Astrocyte (in vitro differentiated cells and primary cell): ENCODE results near the gene KCNK15. TPM values are rescaled to one million over a fixed set of nuclear protein-coding genes. Genes with fewer than 3 reads are reported as not detected.

Experiments used
- DNase-seq: peaks from one replicate; pipeline ENCODE4 v3.0.0-alpha.2; 2010; ENCODE audit warnings: low read depth
- FAIRE-seq: peaks from 2 replicates; lab custom pipeline; 2011; peaks lifted over from hg19 to GRCh38; lab: Jason Lieb, UNC
- H2AFZ ChIP-seq: 2 replicates; pipeline ENCODE4 v1.6.0; 2012; ENCODE audit warnings: low read depth, low read length, inconsistent platforms
- H3K27ac ChIP-seq: 2 replicates; pipeline ENCODE4 v1.5.1; 2011; ENCODE audit warnings: low read depth, low read length, inconsistent platforms
- H3K27me3 ChIP-seq: 2 replicates; pipeline ENCODE4 v1.6.0; 2011; ENCODE audit warnings: low read length, inconsistent platforms; ENCODE audit not compliant: insufficient read depth
- H3K36me3 ChIP-seq: 2 replicates; pipeline ENCODE4 v1.5.1; 2011; ENCODE audit warnings: low read length, inconsistent platforms; ENCODE audit not compliant: insufficient read depth
- H3K4me1 ChIP-seq: 2 replicates; pipeline ENCODE4 v1.5.1; 2011; ENCODE audit warnings: low read length, inconsistent platforms; ENCODE audit not compliant: insufficient read depth
- H3K4me2 ChIP-seq: 2 replicates; pipeline ENCODE4 v1.6.0; 2012; ENCODE audit warnings: low read length, inconsistent platforms
- H3K4me3 ChIP-seq: 2 replicates; pipeline ENCODE4 v1.5.1; 2011; ENCODE audit warnings: low read depth, mild to moderate bottlenecking, low read length, inconsistent platforms; ENCODE audit not compliant: insufficient read depth
- H3K79me2 ChIP-seq: 2 replicates; pipeline ENCODE4 v1.6.0; 2012; ENCODE audit warnings: mild to moderate bottlenecking, low read length, inconsistent platforms; ENCODE audit not compliant: insufficient read depth
- H3K9ac ChIP-seq: 2 replicates; pipeline ENCODE4 v1.6.0; 2012; ENCODE audit warnings: mild to moderate bottlenecking, low read length, inconsistent platforms
- H3K9me3 ChIP-seq: 2 replicates; pipeline ENCODE4 v1.5.1; 2012; ENCODE audit warnings: low read depth, mild to moderate bottlenecking, low read length, inconsistent platforms; ENCODE audit not compliant: insufficient read depth
- H4K20me1 ChIP-seq: 2 replicates; pipeline ENCODE4 v1.6.0; 2012; ENCODE audit warnings: low read length, inconsistent platforms; ENCODE audit not compliant: insufficient read depth
- H3K27ac Mint-ChIP-seq: one replicate; pipeline ENCODE4 v1.8.0; 2021; ENCODE audit warnings: mild to moderate bottlenecking, mixed read lengths; ENCODE audit not compliant: unreplicated experiment
- H3K27me3 Mint-ChIP-seq: one replicate; pipeline ENCODE4 v1.8.0; 2021; ENCODE audit warnings: low read depth, mixed read lengths; ENCODE audit not compliant: unreplicated experiment
- H3K36me3 Mint-ChIP-seq: one replicate; pipeline ENCODE4 v1.8.0; 2021; ENCODE audit warnings: low read depth, mixed read lengths; ENCODE audit not compliant: unreplicated experiment
- H3K4me1 Mint-ChIP-seq: one replicate; pipeline ENCODE4 v1.8.0; 2021; ENCODE audit warnings: low read depth, mixed read lengths; ENCODE audit not compliant: unreplicated experiment
- H3K4me3 Mint-ChIP-seq: one replicate; pipeline ENCODE4 v1.8.0; 2021; ENCODE audit warnings: mild to moderate bottlenecking, moderate library complexity, mixed read lengths; ENCODE audit not compliant: unreplicated experiment
- H3K9me3 Mint-ChIP-seq: one replicate; pipeline ENCODE4 v1.8.0; 2021; ENCODE audit warnings: mild to moderate bottlenecking, mixed read lengths; ENCODE audit not compliant: unreplicated experiment
- CTCF ChIP-seq: IDR thresholded peaks from 2 replicates; pipeline ENCODE4 v1.5.1; 2011; ENCODE audit warnings: low read depth, mild to moderate bottlenecking, inconsistent platforms, low read length, moderate library complexity; ENCODE audit not compliant: insufficient read depth
- EZH2 ChIP-seq: IDR thresholded peaks from 2 replicates; pipeline ENCODE4 v1.6.1; 2012; ENCODE audit warnings: mild to moderate bottlenecking, low read length, inconsistent platforms; ENCODE audit not compliant: insufficient read depth
- total RNA-seq: library from RNA; stranded (reverse); gene quantifications from 2 replicates; pipeline ENCODE4 v1.2.1, GENCODE V29; 2021

KCNK15 gene
- total RNA-seq, 1 donor from 2014 or later: 0.14 TPM

- no peak for TF ChIP-seq EZH2
- TF ChIP-seq CTCF: no peak
- no peak overlapping the region for H3K27ac Mint-ChIP-seq
- peaks cover 14% of the 10 kb centered on the region for H3K27me3 ChIP-seq
- no peak overlapping the region for H3K4me2 ChIP-seq
- peaks cover 24% of the 10 kb centered on the region for H3K27me3 Mint-ChIP-seq
- no peaks in the 10 kb centered on the region for H3K9me3 Mint-ChIP-seq
- no peak overlapping the region for H3K9ac ChIP-seq
- H3K4me3 ChIP-seq: no peak overlapping the region
- H3K4me3 Mint-ChIP-seq: no peak overlapping the region
- no peak for DNase-seq
- H3K9me3 ChIP-seq: no peaks in the 10 kb centered on the region
- no peaks in the 10 kb centered on the region for H4K20me1 ChIP-seq
- H3K4me1 ChIP-seq: no peaks in the 10 kb centered on the region
- H3K79me2 ChIP-seq: no peaks in the 10 kb centered on the region
- no peak overlapping the region for H3K27ac ChIP-seq
- H3K4me1 Mint-ChIP-seq: peaks cover 3% of the 10 kb centered on the region
- FAIRE-seq: no peak
- no peak overlapping the region for H2AFZ ChIP-seq
- no peaks in the 10 kb centered on the region for H3K36me3 ChIP-seq
- H3K36me3 Mint-ChIP-seq: no peaks in the 10 kb centered on the region
Measured at GRCh38 chr20:44772636-44773035, 27.0 kb downstream of the KCNK15 start.

GRCh38 chr20:44773070-44773829 lies 27.6 kb downstream of the KCNK15 start:
- DNase-seq (no peak), FAIRE-seq (no peak)
- no peak overlapping the region for H3K4me2 ChIP-seq
- Mint-ChIP-seq H3K27ac (no peak overlapping the region), H3K9me3 (no peaks in the 10 kb centered on the region), H3K27me3 (peaks cover 23% of the 10 kb centered on the region), H3K36me3 (no peaks in the 10 kb centered on the region), H3K4me1 (peaks cover 3% of the 10 kb centered on the region), H3K4me3 (no peak overlapping the region)
- H3K79me2 ChIP-seq: no peaks in the 10 kb centered on the region
- no peak overlapping the region for H2AFZ ChIP-seq
- H3K27ac ChIP-seq: no peak overlapping the region
- TF ChIP-seq CTCF (no peak), EZH2 (no peak)
- peaks cover 11% of the 10 kb centered on the region for H3K27me3 ChIP-seq
- no peaks in the 10 kb centered on the region for H3K9me3 ChIP-seq
- no peaks in the 10 kb centered on the region for H3K4me1 ChIP-seq
- no peaks in the 10 kb centered on the region for H4K20me1 ChIP-seq
- H3K9ac ChIP-seq: no peak overlapping the region
- no peaks in the 10 kb centered on the region for H3K36me3 ChIP-seq
- H3K4me3 ChIP-seq: no peak overlapping the region

GRCh38 chr20:44776980-44777379 lies 31.3 kb downstream of the KCNK15 start:
- DNase-seq: peak; percentile 17
- H4K20me1 ChIP-seq: no peaks in the 10 kb centered on the region
- H3K27me3 ChIP-seq: peaks cover 5% of the 10 kb centered on the region
- no peak overlapping the region for H3K27ac ChIP-seq
- H3K27me3 Mint-ChIP-seq: peaks cover 14% of the 10 kb centered on the region
- no peak overlapping the region for H3K4me2 ChIP-seq
- H2AFZ ChIP-seq: no peak overlapping the region
- no peak for FAIRE-seq
- no peaks in the 10 kb centered on the region for H3K9me3 Mint-ChIP-seq
- no peak overlapping the region for H3K27ac Mint-ChIP-seq
- TF ChIP-seq EZH2 (no peak), CTCF (no peak)
- H3K9me3 ChIP-seq: no peaks in the 10 kb centered on the region
- H3K4me3 Mint-ChIP-seq: no peak overlapping the region
- H3K36me3 ChIP-seq: no peaks in the 10 kb centered on the region
- no peaks in the 10 kb centered on the region for H3K4me1 Mint-ChIP-seq
- H3K4me1 ChIP-seq: no peaks in the 10 kb centered on the region
- H3K36me3 Mint-ChIP-seq: no peaks in the 10 kb centered on the region
- no peaks in the 10 kb centered on the region for H3K79me2 ChIP-seq
- H3K9ac ChIP-seq: no peak overlapping the region
- no peak overlapping the region for H3K4me3 ChIP-seq
